HG02970 (cell line): Measurements from ENCODE around the gene CLTB.

Experiments
- ATAC-seq: cut with Tn5 transposase; IDR thresholded peaks from one replicate; pipeline ENCODE4 v1.9.1; 2021; ENCODE audit warnings: mild to moderate bottlenecking, moderate library complexity, moderate number of reproducible peaks; ENCODE audit not compliant: unreplicated experiment, low FRiP score

Gene CLTB

DNA sequence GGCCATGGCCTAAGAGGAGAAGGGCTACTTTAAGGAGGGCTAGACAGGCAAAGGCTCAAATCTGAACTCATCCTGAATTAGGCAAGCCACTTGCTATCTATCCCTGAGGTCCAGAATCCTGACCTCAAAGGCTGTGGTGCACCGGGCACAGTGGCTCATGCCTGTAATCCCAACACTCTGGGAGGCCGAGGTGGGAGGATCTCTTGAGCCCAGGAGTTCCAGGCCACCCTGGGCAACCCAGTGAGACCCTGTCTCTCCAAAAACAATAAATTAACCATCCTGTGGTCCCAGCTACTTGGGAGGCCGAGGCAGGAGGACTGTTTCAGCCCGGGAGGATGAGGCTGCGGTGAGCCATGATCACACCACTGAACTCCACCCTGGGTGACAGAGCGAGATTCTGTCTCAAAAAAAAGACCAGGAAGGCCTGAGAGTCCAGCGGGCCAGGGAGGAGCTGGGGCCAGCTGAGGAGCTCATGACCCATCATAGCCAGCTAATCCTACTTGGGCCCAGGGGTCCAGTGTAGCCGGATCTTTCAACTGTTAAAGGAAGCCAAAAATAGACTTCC lies 31.9 kb downstream of the CLTB start:
- ATAC-seq: no peak

DNA sequence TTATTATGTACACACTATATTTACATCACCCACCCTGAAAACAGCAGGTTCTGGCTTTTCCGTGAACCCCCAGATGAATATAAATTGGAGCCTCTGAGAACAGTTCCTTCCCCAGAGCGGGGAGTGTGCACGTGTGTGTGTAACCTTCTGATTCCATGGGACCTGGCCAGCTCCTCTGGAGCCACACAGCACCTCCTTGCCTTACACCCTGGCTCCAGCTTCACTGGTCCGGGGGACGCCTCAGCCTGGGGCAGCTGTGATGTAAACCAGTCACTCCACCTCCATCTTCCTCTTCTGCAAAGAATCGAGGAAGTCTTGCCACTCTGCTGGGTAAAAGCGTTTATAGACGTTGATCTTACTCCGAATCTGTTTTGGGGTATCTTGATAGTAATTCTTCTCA lies 32.4 kb downstream of the CLTB start:
- ATAC-seq: no peak

- ATAC-seq: no peak
Measured at GRCh38 chr5:176383248-176383905, 33.0 kb downstream of the CLTB start.

DNA sequence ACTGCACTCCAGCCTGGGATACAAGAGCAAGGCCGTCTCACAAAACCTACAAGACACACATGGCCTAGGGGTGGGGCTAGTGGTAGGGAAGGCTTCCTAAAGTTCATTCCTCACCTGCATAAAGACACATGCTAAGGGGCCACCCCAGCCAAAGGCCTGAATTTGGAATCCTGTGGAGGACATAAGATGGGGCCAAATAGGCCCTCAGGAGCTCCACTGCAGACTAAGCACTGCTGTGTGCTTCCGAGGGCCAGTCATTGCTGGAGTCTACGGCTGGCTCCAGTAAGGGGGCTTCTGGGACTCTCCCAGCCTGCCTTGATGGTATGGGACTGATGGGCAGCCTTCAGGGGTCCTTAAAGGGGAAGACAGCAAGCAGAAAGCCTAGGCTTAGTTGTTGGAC lies 33.6 kb downstream of the CLTB start:
- no peak for ATAC-seq

DNA sequence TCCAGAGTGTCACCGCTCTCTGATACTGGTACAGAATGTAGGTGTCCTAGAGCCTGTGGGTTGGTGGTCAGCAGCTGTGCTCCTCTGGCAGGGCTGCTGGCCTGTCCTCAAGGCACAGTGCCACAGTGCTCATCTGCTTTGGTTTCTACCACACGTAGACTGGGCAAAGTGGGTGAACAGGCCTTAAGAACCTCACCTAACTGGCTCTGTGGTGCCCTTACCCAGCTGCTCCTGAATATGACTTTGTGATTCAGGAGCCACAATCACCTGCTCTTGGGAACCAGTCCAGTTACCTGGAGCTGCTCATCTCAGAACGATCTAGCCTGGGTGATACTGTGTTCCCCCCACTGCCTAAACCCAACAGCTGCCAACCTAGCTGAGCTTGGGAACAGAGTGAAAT lies 34.4 kb downstream of the CLTB start:
- no peak for ATAC-seq

GRCh38 chr5:176381423-176381822 lies 34.9 kb downstream of the CLTB start:
- no peak for ATAC-seq

DNA sequence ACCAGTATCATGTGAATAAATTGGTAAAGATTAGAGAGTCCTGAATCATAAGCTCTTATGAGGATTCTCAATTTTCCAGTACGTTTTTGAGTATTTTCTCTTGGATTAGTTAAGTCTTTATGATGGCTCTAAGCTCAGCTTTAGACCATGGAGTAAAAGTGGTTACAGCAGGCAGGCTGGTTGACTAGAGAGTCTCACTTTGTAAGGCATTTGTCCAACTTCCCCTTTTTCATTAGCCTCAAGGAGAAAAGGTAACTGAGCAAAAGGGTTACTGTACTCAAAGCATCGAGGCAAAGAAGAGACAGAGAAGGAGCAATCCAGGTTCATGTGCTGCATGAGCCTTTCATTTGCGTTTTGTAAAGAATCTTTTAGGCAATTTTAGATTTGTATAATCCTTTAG lies 36.5 kb downstream of the CLTB start:
- no peak for ATAC-seq

GRCh38 chr5:176373100-176373818 lies 43.1 kb downstream of the CLTB start:
- ATAC-seq: no peak

- ATAC-seq: no peak
Measured at GRCh38 chr5:176371621-176372539, 44.5 kb downstream of the CLTB start.

DNA sequence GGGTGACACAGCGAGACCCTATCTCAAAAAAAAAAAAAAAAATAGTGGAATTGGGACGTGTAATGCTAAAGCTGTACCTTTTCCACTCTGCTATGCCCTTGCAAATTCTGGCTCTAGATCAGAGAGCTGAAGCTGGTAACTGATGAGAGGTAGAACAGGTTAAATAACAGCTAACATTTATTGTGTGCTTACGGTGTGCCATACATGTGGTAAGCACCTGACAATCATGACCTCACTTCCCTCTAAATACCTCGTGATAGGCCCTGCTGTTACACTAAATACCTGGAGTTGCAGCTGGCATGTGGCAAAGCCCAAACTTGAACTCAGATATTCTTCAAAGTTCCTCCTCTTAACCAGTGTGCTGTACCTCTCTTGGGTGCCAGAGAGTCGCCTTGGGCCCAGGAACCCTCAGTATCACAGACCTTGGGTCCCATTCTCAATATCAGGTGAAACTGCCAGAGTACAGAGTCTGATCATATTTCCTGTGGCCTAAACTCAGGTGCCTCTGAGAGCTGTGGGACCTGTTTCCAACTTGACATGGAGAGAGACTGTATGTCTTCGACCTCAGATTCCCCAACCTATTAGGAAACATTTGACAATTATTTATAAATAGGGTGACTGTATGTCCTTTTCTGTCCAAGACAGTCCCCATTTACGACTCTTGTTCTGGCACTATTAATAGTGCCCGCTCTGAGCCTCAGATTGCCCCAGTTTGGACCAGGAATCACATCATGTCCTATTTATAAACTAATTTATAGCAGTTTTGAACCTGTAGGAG lies 46.2 kb downstream of the CLTB start:
- ATAC-seq: no peak

DNA sequence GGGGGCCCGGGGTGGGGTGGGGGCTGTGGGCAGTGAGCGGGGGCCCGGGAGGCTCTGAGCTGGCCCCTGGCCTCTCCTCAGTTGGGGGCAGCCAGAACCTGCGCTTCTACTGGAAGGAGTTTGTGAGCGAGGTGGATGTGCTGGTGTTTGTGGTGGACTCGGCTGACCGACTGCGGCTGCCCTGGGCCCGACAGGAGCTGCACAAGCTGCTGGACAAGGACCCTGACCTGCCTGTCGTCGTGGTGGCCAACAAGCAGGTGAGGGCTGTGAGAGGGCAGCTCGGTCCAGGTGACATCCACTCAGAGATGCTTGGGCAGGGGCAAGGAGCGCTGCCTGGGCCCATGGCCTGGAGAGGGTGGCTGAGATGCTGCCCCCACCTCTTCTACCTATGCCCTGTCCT lies 47.6 kb downstream of the CLTB start:
- no peak for ATAC-seq

- ATAC-seq: no peak
Measured at GRCh38 chr5:176366232-176366894, 50.0 kb downstream of the CLTB start.

DNA sequence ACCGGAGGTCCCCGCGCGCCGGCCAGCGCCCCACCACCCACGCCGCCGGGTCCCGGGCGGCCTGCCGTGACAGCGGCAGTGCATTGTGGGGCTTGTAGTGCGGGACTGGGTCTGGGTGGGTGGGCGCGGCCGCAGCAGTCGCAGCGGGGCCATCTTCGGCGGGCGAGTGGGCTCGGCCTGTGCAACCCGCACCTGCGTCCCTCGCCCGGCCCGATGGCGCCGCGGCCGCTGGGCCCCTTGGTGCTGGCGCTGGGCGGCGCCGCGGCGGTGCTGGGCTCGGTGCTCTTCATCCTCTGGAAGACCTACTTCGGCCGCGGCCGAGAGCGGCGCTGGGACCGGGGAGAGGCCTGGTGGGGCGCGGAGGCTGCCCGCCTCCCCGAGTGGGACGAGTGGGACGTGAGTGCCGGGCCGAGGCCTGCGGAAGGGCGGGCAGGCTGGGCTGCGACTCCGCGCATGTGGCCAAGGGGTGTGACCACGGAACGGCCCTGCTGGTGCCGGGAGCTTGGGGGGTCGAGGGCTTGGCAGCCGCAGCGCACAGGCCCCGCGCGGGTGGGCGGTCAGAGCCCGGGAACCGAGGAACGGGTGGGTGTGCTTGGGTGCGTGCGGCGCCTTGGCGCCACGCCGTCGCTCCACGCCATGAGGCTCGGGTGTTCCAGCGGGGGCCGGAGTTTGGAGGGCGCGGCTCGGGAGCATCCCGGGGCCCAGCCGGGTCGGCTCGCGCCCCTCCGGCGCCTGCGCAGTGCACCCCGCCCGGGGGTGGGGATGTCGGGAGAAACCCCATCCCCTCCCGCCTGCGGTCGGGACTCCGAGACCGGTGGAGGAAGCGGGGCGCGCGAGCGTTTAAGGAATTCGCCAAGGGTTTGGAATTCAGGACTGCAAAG lies 50.7 kb downstream of the CLTB start, which contains the start of gene ARL10:
ARL10 (plus strand) TSS at position 137 of the 881 bp plus-strand sequence; CDS start at position 214, 77 bp downstream.
- ATAC-seq: no peak

DNA sequence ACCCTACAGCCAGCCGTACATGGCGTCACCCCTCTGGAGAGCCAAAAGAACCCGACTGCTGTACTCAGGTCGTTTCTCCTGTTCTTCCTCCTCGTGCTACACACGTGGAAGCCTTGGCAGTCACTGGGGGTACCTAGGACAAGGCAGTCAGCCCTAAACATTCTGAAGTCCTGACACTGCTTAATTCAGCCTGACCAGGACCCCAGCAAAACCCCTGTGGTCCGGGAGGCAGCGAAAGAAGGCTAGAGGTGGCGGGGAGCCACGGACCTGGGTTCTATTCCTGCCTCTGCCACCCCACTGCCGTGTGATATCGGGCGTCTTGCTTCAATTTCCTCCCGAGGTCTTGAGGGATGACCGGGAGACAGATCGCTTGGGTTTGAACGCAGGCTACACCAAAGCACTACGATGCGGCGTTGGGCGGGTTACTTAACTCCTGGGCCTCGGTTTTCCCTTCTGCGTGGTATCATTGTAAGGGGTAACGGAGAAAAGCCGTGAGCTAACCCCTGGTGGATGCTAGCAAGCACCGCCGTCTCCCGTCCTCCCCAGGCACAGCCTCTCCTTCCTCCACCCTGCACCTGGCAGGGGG lies 51.5 kb downstream of the CLTB start:
- no peak for ATAC-seq

DNA sequence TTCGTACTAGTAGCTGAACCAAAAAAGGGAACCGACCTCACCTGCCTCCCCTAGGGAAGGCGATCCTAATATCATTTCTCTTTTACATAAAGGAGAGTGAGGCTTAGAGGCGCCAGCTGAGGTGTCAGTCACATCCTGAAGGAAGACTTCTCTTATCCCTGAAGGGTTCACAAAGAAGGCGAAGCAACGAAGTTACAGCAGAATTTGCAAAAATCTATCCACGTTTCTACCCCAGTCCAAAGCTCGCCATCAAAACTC lies 54.2 kb downstream of the CLTB start:
- no peak for ATAC-seq

GRCh38 chr5:176361437-176362232 lies 54.7 kb downstream of the CLTB start, which contains the start of gene KIAA1191:
Gene KIAA1191 (minus strand): TSS chr5:176361764. CDS start chr5:176359508, 2,256 bp downstream.
- peak; percentile 85 for ATAC-seq

GRCh38 chr5:176360894-176361436 lies 55.4 kb downstream of the CLTB start:
- ATAC-seq: no peak
